Ishikawa (cell line): ENCODE measurements around the gene TGM4.

ENCODE experiments used
- CEBPB ChIP-seq: IDR thresholded peaks from 2 replicates; pipeline ENCODE4 v1.6.1; 2012
- EGR1 ChIP-seq: IDR thresholded peaks from 2 replicates; pipeline ENCODE4 v1.6.1; 2012
- EP300 ChIP-seq: IDR thresholded peaks from 2 replicates; pipeline ENCODE4 v1.6.1; 2012; ENCODE audit warnings: borderline replicate concordance
- NFIC ChIP-seq: IDR thresholded peaks from 2 replicates; pipeline ENCODE4 v1.6.1; 2012
- TAF1 ChIP-seq: IDR thresholded peaks from 2 replicates; pipeline ENCODE4 v1.6.1; 2012; ENCODE audit warnings: low read depth, mild to moderate bottlenecking
- TEAD4 ChIP-seq: IDR thresholded peaks from 2 replicates; pipeline ENCODE4 v1.6.1; 2012
- ZBTB7A ChIP-seq: IDR thresholded peaks from 2 replicates; pipeline ENCODE4 v1.6.1; 2012; ENCODE audit warnings: low read depth
- TF ChIP-seq, protein P1 (sequence below): IDR thresholded peaks from 2 replicates; pipeline ENCODE4 v1.6.1; 2012; ENCODE audit warnings: low read depth, mild to moderate bottlenecking

DNA sequence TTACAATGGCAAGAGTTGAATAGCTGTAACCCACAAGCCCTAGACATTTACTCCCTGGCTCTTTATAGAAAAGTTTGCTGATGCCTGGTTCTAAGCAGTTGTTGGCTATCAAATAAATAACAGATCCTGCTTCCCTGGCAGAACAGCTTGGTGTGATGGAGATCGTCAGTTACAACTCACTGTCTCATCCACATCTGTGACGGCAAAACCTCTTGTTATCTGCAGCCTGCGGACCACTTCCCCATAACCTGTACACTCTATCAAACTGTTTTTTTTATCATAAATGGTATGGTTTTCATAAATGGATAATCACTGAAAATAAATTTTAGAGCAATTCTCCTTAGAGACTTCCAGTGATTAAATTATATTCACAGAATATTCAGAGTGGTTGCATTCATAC lies 87.5 kb downstream of the TGM4 start:
- TF ChIP-seq TAF1 (no peak), NFIC (no peak), ZBTB7A (no peak), EP300 (no peak), CEBPB (no peak), TEAD4 (no peak), EGR1 (no peak)
- TF ChIP-seq, protein P1, sequence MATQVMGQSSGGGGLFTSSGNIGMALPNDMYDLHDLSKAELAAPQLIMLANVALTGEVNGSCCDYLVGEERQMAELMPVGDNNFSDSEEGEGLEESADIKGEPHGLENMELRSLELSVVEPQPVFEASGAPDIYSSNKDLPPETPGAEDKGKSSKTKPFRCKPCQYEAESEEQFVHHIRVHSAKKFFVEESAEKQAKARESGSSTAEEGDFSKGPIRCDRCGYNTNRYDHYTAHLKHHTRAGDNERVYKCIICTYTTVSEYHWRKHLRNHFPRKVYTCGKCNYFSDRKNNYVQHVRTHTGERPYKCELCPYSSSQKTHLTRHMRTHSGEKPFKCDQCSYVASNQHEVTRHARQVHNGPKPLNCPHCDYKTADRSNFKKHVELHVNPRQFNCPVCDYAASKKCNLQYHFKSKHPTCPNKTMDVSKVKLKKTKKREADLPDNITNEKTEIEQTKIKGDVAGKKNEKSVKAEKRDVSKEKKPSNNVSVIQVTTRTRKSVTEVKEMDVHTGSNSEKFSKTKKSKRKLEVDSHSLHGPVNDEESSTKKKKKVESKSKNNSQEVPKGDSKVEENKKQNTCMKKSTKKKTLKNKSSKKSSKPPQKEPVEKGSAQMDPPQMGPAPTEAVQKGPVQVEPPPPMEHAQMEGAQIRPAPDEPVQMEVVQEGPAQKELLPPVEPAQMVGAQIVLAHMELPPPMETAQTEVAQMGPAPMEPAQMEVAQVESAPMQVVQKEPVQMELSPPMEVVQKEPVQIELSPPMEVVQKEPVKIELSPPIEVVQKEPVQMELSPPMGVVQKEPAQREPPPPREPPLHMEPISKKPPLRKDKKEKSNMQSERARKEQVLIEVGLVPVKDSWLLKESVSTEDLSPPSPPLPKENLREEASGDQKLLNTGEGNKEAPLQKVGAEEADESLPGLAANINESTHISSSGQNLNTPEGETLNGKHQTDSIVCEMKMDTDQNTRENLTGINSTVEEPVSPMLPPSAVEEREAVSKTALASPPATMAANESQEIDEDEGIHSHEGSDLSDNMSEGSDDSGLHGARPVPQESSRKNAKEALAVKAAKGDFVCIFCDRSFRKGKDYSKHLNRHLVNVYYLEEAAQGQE = no peak
